WI38 (cell line): ENCODE results near the gene DIO3.

Experiments used
- H3K4me3 ChIP-seq: 2 replicates; pipeline ENCODE4 v1.5.1; 2011; ENCODE audit warnings: low read depth, mild to moderate bottlenecking, control low read depth, low read length
- CTCF ChIP-seq: IDR thresholded peaks from 2 replicates; pipeline ENCODE4 v1.5.1; 2012; ENCODE audit warnings: low read depth, mild to moderate bottlenecking, control low read depth, low read length

DIO3 gene

GRCh38 chr14:101577221-101577909, 16.1 kb downstream of the DIO3 start:
- H3K4me3 ChIP-seq, result no peak overlapping the region
- TF ChIP-seq CTCF, result no peak

GRCh38 chr14:101578489-101578888, 17.2 kb downstream of the DIO3 start:
- no peak overlapping the region for H3K4me3 ChIP-seq
- TF ChIP-seq CTCF, result no peak

DNA sequence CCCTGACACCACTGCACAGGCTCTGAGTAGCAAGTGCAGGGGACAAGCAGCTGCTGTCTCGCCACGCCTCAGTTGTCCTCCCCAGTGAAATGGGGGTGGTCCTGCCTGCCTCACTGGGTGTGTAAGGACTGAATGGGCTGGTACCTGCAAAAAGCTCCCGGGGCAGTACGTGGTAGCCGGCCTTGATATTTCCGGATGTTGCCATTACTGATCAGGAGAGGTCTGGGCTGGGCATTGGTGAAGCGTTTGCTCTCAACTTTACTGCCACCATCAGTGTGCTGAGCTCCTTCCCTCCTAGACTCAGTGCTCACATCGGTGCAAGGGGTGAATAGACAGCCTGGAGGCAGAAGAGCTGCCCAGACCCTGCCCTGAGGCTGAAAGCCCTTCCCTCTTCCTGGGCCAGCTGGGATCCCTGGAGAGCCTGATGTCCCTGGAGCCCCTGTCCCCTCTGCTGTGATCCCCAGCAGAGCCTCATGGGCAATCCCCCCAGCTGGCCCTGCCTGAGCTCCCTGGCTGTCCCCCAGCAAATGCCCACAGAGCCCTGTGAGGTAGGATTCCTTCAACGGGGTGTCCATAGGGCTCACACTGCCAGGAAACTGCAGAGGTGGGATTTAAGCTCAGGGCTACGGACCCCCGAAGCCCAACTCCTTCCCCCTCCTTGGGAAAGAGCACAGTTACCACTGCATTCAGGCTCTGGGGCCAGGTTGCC, 18.2 kb downstream of the DIO3 start:
- H3K4me3 ChIP-seq, result no peak overlapping the region
- TF ChIP-seq CTCF, result no peak

GRCh38 chr14:101581806-101582205, 20.5 kb downstream of the DIO3 start:
- no peak for TF ChIP-seq CTCF
- H3K4me3 ChIP-seq, result no peak overlapping the region

DNA sequence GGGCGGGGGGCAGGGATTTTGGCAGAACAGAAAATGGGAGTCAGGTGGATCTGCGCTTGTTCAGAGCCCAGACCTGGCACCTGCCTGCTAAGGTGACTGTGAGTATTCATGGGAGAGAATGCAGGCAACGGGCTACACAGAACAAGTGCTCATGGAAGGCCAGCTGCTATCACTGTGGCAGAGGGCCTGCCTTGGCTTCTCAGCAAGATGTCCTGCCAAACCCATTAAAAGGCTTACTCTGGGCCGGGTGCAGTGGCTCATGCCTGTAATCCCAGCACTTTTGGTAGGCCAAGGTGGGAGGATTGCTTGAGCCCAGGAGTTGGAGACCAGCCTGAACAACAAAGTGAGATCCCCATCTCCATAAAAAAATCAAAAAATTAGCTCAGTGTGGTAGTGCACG, 21.0 kb downstream of the DIO3 start:
- no peak for TF ChIP-seq CTCF
- H3K4me3 ChIP-seq, result no peak overlapping the region

DNA sequence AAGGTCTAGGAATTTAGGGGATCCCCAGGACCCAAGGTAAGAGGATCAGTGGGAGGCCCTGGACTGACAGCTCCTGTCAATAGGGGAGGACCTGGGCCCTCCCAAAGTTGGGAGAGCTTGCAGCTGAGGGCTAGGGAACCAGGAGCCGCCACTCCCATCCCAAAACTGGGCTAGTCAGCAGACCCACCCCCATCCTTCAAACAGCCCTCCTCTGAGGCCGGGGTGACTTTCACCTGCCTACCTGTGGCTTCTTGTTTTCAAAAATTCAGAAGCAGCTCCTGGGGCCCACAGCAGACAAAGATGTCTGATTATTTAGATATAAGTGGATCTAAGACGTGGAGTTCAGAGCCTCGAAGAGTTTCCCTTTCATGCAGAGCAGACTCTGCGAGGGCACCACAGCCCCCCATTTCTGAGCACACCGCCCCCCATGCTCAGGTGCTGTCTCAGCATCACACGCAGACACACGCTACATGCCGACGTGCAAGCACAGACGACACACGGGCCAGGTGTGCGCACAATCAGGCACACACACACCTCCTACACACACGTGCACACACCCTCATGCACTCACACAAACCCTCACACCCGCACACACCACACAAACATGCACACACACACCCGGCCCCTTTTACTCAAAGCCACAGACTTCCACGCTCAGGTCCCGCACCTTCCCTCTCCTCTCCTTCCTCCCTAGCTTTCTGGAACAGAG, 21.9 kb downstream of the DIO3 start:
- no peak for TF ChIP-seq CTCF
- no peak overlapping the region for H3K4me3 ChIP-seq

- H3K4me3 ChIP-seq, result no peak overlapping the region
- TF ChIP-seq CTCF, result no peak
These were observed 22.4 kb downstream of the DIO3 start for GRCh38 chr14:101583715-101584054.
